Fibroblast of the conjunctiva (primary cell): ENCODE results near the gene TNNI3.
"Not testable (repeated sequence)": the region's sequence is repeated elsewhere in the genome, so short reads cannot be mapped to it uniquely, and the experiment has no call there.

Experiments
- DNase-seq: peaks from one replicate; pipeline ENCODE4 v3.0.0-alpha.2; 2010; ENCODE audit warnings: low read depth

Gene TNNI3

GRCh38 chr19:55112777-55113569, 44.6 kb downstream of the TNNI3 start:
- no peak for DNase-seq

- DNase-seq, result no peak
These were observed 45.2 kb downstream of the TNNI3 start for GRCh38 chr19:55112246-55112776.

- DNase-seq, result no peak
These were observed 46.2 kb downstream of the TNNI3 start for GRCh38 chr19:55111238-55111831.

GRCh38 chr19:55109527-55110291, 47.8 kb downstream of the TNNI3 start:
- DNase-seq, result no peak

- not testable (repeated sequence) for DNase-seq
These were observed 50.3 kb downstream of the TNNI3 start for GRCh38 chr19:55107252-55107651.

- DNase-seq, result no peak
These were observed 50.9 kb downstream of the TNNI3 start for GRCh38 chr19:55106591-55106990.

- no peak for DNase-seq
These were observed 52.3 kb downstream of the TNNI3 start for GRCh38 chr19:55105237-55105636.

GRCh38 chr19:55103190-55103589, 54.3 kb downstream of the TNNI3 start:
- DNase-seq, result no peak
